SK-N-SH (cell line): ENCODE results near the gene NR5A1. TPM values are rescaled to one million over a fixed set of nuclear protein-coding genes. Genes with fewer than 3 reads are reported as not detected.

Experiments used
- CTCF ChIA-PET: fragments of 300-600, 350-600 bp; formaldehyde crosslinking; extraction: SDS; loops from one replicate; lab custom pipeline; 2021; lab: Yijun Ruan, JAX
- POLR2A ChIA-PET: fragments of 350-600 bp; sonication (Branson Sonifier 250); formaldehyde crosslinking; extraction: SDS; loops from one replicate; lab custom pipeline; 2020; ENCODE audit warnings: antibody characterized with exemption, inconsistent platforms; lab: Yijun Ruan, JAX
- DNase-seq: peaks from one replicate; pipeline ENCODE4 v3.0.0; 2012
- H2AFZ ChIP-seq: fragments of 200-600 bp; sonication (generic); 2 replicates; pipeline ENCODE4 v1.8.1; 2016; ENCODE audit warnings: antibody characterized with exemption, mild to moderate bottlenecking, low read depth
- H3F3A ChIP-seq: fragments of 200-600 bp; sonication (generic); replicated peaks from 2 replicates; pipeline ENCODE3; 2016; ENCODE audit warnings: antibody characterized with exemption, mild to moderate bottlenecking; ENCODE audit not compliant: insufficient read depth
- H3K27ac ChIP-seq, 2 experiments: fragments of 200-500 bp in 1 of 2; fragments of 200-600 bp in 1 of 2; sonication (Bioruptor generic) in 1 of 2; sonication (generic), shearing (Covaris generic) in 1 of 2; 2 replicates each; pipeline versions ENCODE4 v1.5.1 to v1.6.1; 2014 to 2016; ENCODE audit warnings: low read depth in 2 of 2, inconsistent platforms in 1 of 2, low read length in 1 of 2, mild to moderate bottlenecking in 1 of 2, mixed read lengths in 1 of 2
- H3K27me3 ChIP-seq: fragments of 200-600 bp; sonication (generic), shearing (Covaris generic); 2 replicates; pipeline ENCODE4 v1.6.1; 2016; ENCODE audit warnings: mixed run types; ENCODE audit not compliant: insufficient read depth
- H3K36me3 ChIP-seq, 2 experiments: fragments of 200-500 bp in 1 of 2; fragments of 200-600 bp in 1 of 2; sonication (Bioruptor generic) in 1 of 2; sonication (generic) in 1 of 2; replicated peaks in 1 of 2; 2 replicates each; pipeline versions ENCODE3 to v1.5.1; 2014 to 2016; ENCODE audit warnings: low read length in 1 of 2, mild to moderate bottlenecking in 1 of 2; ENCODE audit not compliant: insufficient read depth in 2 of 2, control insufficient read depth in 1 of 2
- H3K4me1 ChIP-seq, 2 experiments: fragments of 200-500 bp in 1 of 2; fragments of 200-600 bp in 1 of 2; sonication (Bioruptor generic) in 1 of 2; sonication (generic), shearing (Covaris generic) in 1 of 2; 2 replicates each; pipeline versions ENCODE4 v1.5.1 to v1.6.1; 2014 to 2016; ENCODE audit warnings: low read depth in 1 of 2, low read length in 1 of 2, mixed run types in 1 of 2; ENCODE audit not compliant: insufficient read depth in 2 of 2, control insufficient read depth in 1 of 2
- H3K4me2 ChIP-seq: fragments of 200-600 bp; sonication (generic), shearing (Covaris generic); 2 replicates; pipeline ENCODE4 v1.6.1; 2017; ENCODE audit warnings: mixed run types
- H3K4me3 ChIP-seq, 2 experiments: fragments of 200-500 bp in 1 of 2; fragments of 200-600 bp in 1 of 2; sonication (Bioruptor generic) in 1 of 2; sonication (generic), shearing (Covaris generic) in 1 of 2; 2 replicates each; pipeline versions ENCODE4 v1.5.1 to v1.8.1; 2014 to 2016; ENCODE audit warnings: low read depth in 2 of 2, inconsistent platforms in 1 of 2, low read length in 1 of 2, mild to moderate bottlenecking in 1 of 2, mixed read lengths in 1 of 2, moderate library complexity in 1 of 2
- H3K79me2 ChIP-seq: fragments of 200-600 bp; sonication (generic); 2 replicates; pipeline ENCODE4 v1.8.1; 2017; ENCODE audit warnings: mild to moderate bottlenecking; ENCODE audit not compliant: insufficient read depth
- H3K9ac ChIP-seq: fragments of 200-600 bp; sonication (generic); 2 replicates; pipeline ENCODE4 v1.6.1; 2017; ENCODE audit warnings: mixed run types
- H3K9me2 ChIP-seq: fragments of 200-600 bp; sonication (generic); 2 replicates; pipeline ENCODE4 v1.6.1; 2017; ENCODE audit warnings: mixed run types
- H3K9me3 ChIP-seq: fragments of 200-600 bp; sonication (generic); 2 replicates; pipeline ENCODE4 v1.6.1; 2017; ENCODE audit warnings: mixed run types, mild to moderate bottlenecking, moderate library complexity
- H4K20me1 ChIP-seq: fragments of 200-600 bp; sonication (generic); 2 replicates; pipeline ENCODE4 v1.6.1; 2017; ENCODE audit warnings: mild to moderate bottlenecking, mixed run types; ENCODE audit not compliant: insufficient read depth
- EZH2phosphoT487 ChIP-seq: fragments of 200-600 bp; sonication (generic); IDR thresholded peaks from 2 replicates; pipeline ENCODE4 v1.6.1; 2017; ENCODE audit warnings: low read depth, mixed run types, mild to moderate bottlenecking, antibody characterized with exemption, moderate library complexity, borderline replicate concordance
- FOXJ3 ChIP-seq: sonication (generic); formaldehyde crosslinking; IDR thresholded peaks from 2 replicates; pipeline ENCODE4 v1.5.1; 2020; ENCODE audit warnings: mild to moderate bottlenecking, missing genetic modification reagents
- GABPA ChIP-seq: IDR thresholded peaks from 2 replicates; pipeline ENCODE4 v1.4.0; 2012; ENCODE audit warnings: low read depth, mild to moderate bottlenecking
- GATA2 ChIP-seq: sonication (generic); formaldehyde crosslinking; IDR thresholded peaks from 2 replicates; pipeline ENCODE4 v1.5.0; 2020; ENCODE audit warnings: mild to moderate bottlenecking, missing genetic modification reagents
- JUND ChIP-seq: IDR thresholded peaks from 2 replicates; pipeline ENCODE4 v1.4.0; 2012
- MXI1 ChIP-seq: IDR thresholded peaks from 2 replicates; pipeline ENCODE4 v1.6.1; 2012; ENCODE audit warnings: mild to moderate bottlenecking, low read depth, low read length, improper control_type of control experiment
- POLR2AphosphoS5 ChIP-seq: IDR thresholded peaks from 2 replicates; pipeline ENCODE4 v1.6.1; 2012; ENCODE audit warnings: low read depth, low read length
- RAD21 ChIP-seq: IDR thresholded peaks from 2 replicates; pipeline ENCODE4 v1.6.1; 2012; ENCODE audit warnings: mild to moderate bottlenecking, low read length
- RFX5 ChIP-seq: IDR thresholded peaks from 2 replicates; pipeline ENCODE4 v1.6.1; 2012; ENCODE audit warnings: mild to moderate bottlenecking, improper control_type of control experiment, low read length
- RXRA ChIP-seq: IDR thresholded peaks from 2 replicates; pipeline ENCODE4 v1.4.0; 2012; ENCODE audit warnings: low read depth, mild to moderate bottlenecking, borderline replicate concordance
- SMC3 ChIP-seq: IDR thresholded peaks from 2 replicates; pipeline ENCODE4 v1.6.1; 2012; ENCODE audit warnings: low read depth, low read length, improper control_type of control experiment
- TAF1 ChIP-seq: IDR thresholded peaks from 2 replicates; pipeline ENCODE4 v1.6.1; 2012; ENCODE audit warnings: low read depth, mild to moderate bottlenecking, low read length, moderate library complexity, borderline replicate concordance
- WGBS: methylation state at CpG from one replicate; pipeline ENCODE4 v1.1.6; 2017; ENCODE audit warnings: low lambda C conversion rate; 5-methylcytosine and 5-hydroxymethylcytosine counted together
- polyA plus RNA-seq, 3 experiments: library from polyadenylated mRNA; depleted of rRNA; stranded (reverse); fragments of >200 nt; gene quantifications; 2 replicates each; pipeline ENCODE4 v1.2.3, GENCODE V29; 2012
- TF ChIP-seq, protein P1 (sequence below): fragments of 150-350 bp; IDR thresholded peaks from 2 replicates; pipeline ENCODE4 v1.6.1; 2017; ENCODE audit warnings: antibody characterized with exemption, low read length, low read depth, borderline replicate concordance
- TF ChIP-seq, protein P2 (sequence below): IDR thresholded peaks from 2 replicates; pipeline ENCODE4 v1.6.1; 2012; ENCODE audit warnings: mild to moderate bottlenecking, low read depth, low read length, moderate library complexity
- TF ChIP-seq, protein P3 (sequence below): IDR thresholded peaks from 2 replicates; pipeline ENCODE4 v1.4.0; 2012; ENCODE audit warnings: low read depth, borderline replicate concordance
- TF ChIP-seq, protein P4 (sequence below): IDR thresholded peaks from 2 replicates; pipeline ENCODE4; 2012
- TF ChIP-seq, protein P5 (sequence below): fragments of 150-350 bp; IDR thresholded peaks from 2 replicates; pipeline ENCODE4 v1.6.1; 2016; ENCODE audit warnings: mild to moderate bottlenecking, low read depth, low read length

NR5A1 gene
- polyA plus RNA-seq, 1 of the 3 experiments (the other 2 are of a cell fraction), result not detected

DNA sequence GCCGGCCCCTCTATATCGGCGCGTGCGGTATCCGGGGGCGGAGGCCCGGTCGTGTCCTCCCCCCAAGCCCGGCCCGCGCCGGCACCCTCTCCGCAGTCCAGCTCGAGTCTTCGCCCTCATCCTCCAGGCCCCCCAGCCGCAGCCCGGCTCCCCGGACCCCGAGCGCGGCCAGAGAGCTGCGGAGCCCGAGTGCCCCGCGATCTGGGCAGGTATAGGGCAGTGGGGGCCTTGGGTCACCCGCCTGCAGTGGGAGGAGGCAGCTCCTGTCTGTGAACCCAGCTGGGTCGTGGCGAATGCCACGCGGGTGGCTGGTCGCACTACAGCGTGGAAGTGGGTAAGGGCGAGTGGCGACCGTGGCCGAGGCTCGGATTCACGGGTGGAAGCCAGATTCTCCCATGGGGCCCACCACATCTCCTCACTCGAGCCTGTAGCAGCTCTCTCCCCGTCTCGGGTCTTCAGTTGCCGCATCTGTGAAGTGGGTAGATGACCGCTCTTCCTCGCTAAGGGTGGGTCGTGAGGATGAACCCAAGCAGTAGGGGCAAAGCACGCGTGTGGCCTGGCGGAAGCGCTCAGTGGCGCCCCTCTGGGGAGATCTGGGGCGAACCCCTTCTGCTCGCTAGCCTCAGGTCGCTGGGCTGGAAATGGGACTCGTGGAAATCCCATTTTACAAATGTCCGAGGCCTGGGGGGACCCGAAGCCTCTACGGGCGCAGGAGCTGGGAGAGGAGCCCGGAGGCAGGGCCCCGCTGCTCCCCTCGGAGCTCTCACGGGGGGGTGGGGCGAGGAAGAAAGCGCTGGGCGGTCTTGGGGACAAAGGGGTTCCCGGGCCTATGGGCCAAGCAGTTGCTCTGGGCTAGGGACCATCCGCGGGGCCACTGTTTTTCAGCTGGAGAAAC is 1.9 kb downstream of the NR5A1 start:
- H3K27me3 ChIP-seq, result peaks cover 44% of the 10 kb centered on the region
- DNase-seq, result peak; percentile 42
- no peaks in the 10 kb centered on the region for H4K20me1 ChIP-seq
- no peak overlapping the region for H3K4me2 ChIP-seq
- no peaks in the 10 kb centered on the region for H3K9me2 ChIP-seq
- CTCF ChIA-PET, result interaction anchor here (1.3 to 2.0 kb wide), 4 partner anchors 31 to 86 kb away, joined by 3 to 13 read pairs (median 4); no protein-coding TSS in a partner anchor
- TF ChIP-seq RFX5, result no peak
- TF ChIP-seq, all 33 proteins: peak for 0
- no peaks in the 10 kb centered on the region for H3F3A ChIP-seq
- POLR2A ChIA-PET, result no interaction called here
- no peaks in the 10 kb centered on the region for H3K9me3 ChIP-seq
- no peaks in the 10 kb centered on the region; a peak in 1 of 4 replicates for H3K4me1 ChIP-seq
- no peak overlapping the region for H3K9ac ChIP-seq
- 56% methylated on average over 22 of the region's 69 CpGs for WGBS
- H3K27ac ChIP-seq, result no peak overlapping the region
- no peaks in the 10 kb centered on the region for H3K36me3 ChIP-seq
- H3K4me3 ChIP-seq, result no peak overlapping the region
- H2AFZ ChIP-seq, result no peak overlapping the region
- H3K79me2 ChIP-seq, result no peaks in the 10 kb centered on the region

DNA sequence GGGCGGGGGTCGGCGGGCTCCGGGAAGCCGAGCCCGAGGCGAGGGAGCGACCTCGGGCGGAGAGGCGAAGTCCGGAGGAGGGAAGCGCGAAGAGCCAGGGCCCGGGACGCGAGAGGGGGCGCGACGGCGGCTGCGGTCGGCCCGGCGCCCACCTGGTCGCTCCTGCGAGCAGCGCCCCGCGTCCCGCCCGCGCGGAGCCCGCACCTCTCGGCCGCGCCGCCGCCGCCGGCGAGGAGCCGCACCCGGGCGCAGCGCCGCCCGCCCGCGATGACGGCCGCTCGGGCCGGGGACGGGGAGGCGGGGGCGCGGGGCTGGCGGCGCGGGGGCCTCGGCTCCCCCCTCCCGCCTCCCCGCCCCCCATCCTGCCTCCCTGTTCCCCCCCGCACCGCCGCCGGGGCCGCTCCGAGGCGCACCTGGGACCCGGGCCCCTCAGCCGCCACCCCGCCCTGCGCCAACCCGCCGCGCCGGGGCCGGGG is 2.6 kb downstream of the NR5A1 start:
- Histone ChIP-seq H3K27me3 (peaks cover 48% of the 10 kb centered on the region), H3K4me2 (no peak overlapping the region), H3F3A (no peaks in the 10 kb centered on the region), H3K9me2 (no peaks in the 10 kb centered on the region), H2AFZ (no peak overlapping the region), H3K4me3 (no peak overlapping the region; a peak in 1 of 4 replicates), H3K79me2 (no peaks in the 10 kb centered on the region), H4K20me1 (no peaks in the 10 kb centered on the region), H3K36me3 (no peaks in the 10 kb centered on the region), H3K9me3 (no peaks in the 10 kb centered on the region), H3K9ac (no peak overlapping the region)
- CTCF ChIA-PET, result interaction anchor here (1.3 to 2.0 kb wide), 3 partner anchors 32 to 85 kb away, joined by 3 to 13 read pairs (median 5); no protein-coding TSS in a partner anchor
- peak; percentile 74 for DNase-seq
- WGBS, result 10% methylated on average over 39 of the region's 81 CpGs
- TF ChIP-seq JUND, result no peak
- TF ChIP-seq POLR2AphosphoS5, result no peak
- TF ChIP-seq, protein P1, sequence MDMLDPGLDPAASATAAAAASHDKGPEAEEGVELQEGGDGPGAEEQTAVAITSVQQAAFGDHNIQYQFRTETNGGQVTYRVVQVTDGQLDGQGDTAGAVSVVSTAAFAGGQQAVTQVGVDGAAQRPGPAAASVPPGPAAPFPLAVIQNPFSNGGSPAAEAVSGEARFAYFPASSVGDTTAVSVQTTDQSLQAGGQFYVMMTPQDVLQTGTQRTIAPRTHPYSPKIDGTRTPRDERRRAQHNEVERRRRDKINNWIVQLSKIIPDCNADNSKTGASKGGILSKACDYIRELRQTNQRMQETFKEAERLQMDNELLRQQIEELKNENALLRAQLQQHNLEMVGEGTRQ, result no peak
- no peak for TF ChIP-seq MXI1
- TF ChIP-seq GABPA, result no peak
- no peak for TF ChIP-seq RFX5
- no peak for TF ChIP-seq RAD21
- TF ChIP-seq, protein P2, sequence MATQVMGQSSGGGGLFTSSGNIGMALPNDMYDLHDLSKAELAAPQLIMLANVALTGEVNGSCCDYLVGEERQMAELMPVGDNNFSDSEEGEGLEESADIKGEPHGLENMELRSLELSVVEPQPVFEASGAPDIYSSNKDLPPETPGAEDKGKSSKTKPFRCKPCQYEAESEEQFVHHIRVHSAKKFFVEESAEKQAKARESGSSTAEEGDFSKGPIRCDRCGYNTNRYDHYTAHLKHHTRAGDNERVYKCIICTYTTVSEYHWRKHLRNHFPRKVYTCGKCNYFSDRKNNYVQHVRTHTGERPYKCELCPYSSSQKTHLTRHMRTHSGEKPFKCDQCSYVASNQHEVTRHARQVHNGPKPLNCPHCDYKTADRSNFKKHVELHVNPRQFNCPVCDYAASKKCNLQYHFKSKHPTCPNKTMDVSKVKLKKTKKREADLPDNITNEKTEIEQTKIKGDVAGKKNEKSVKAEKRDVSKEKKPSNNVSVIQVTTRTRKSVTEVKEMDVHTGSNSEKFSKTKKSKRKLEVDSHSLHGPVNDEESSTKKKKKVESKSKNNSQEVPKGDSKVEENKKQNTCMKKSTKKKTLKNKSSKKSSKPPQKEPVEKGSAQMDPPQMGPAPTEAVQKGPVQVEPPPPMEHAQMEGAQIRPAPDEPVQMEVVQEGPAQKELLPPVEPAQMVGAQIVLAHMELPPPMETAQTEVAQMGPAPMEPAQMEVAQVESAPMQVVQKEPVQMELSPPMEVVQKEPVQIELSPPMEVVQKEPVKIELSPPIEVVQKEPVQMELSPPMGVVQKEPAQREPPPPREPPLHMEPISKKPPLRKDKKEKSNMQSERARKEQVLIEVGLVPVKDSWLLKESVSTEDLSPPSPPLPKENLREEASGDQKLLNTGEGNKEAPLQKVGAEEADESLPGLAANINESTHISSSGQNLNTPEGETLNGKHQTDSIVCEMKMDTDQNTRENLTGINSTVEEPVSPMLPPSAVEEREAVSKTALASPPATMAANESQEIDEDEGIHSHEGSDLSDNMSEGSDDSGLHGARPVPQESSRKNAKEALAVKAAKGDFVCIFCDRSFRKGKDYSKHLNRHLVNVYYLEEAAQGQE, result no peak
- TF ChIP-seq, protein P3, sequence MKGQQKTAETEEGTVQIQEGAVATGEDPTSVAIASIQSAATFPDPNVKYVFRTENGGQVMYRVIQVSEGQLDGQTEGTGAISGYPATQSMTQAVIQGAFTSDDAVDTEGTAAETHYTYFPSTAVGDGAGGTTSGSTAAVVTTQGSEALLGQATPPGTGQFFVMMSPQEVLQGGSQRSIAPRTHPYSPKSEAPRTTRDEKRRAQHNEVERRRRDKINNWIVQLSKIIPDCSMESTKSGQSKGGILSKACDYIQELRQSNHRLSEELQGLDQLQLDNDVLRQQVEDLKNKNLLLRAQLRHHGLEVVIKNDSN, result no peak
- TF ChIP-seq FOXJ3 (CRISPR knock-in tag), result no peak
- TF ChIP-seq, protein P4, sequence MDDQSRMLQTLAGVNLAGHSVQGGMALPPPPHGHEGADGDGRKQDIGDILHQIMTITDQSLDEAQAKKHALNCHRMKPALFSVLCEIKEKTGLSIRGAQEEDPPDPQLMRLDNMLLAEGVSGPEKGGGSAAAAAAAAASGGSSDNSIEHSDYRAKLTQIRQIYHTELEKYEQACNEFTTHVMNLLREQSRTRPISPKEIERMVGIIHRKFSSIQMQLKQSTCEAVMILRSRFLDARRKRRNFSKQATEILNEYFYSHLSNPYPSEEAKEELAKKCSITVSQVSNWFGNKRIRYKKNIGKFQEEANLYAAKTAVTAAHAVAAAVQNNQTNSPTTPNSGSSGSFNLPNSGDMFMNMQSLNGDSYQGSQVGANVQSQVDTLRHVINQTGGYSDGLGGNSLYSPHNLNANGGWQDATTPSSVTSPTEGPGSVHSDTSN, result no peak
- TF ChIP-seq SMC3, result no peak
- no peak for TF ChIP-seq EZH2phosphoT487
- TF ChIP-seq, protein P5, sequence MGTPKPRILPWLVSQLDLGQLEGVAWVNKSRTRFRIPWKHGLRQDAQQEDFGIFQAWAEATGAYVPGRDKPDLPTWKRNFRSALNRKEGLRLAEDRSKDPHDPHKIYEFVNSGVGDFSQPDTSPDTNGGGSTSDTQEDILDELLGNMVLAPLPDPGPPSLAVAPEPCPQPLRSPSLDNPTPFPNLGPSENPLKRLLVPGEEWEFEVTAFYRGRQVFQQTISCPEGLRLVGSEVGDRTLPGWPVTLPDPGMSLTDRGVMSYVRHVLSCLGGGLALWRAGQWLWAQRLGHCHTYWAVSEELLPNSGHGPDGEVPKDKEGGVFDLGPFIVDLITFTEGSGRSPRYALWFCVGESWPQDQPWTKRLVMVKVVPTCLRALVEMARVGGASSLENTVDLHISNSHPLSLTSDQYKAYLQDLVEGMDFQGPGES, result no peak
- no peak for TF ChIP-seq GATA2 (CRISPR knock-in tag)
- no peak for TF ChIP-seq RXRA
- TF ChIP-seq TAF1, result no peak
- TF ChIP-seq, all 33 proteins: peak for 0
- Histone ChIP-seq H3K4me1 (no peaks in the 10 kb centered on the region; a peak in 1 of 4 replicates), H3K27ac (no peak overlapping the region)
- POLR2A ChIA-PET, result no interaction called here
